Measurements from ENCODE around the gene GARS1. TPM values are rescaled to one million over a fixed set of nuclear protein-coding genes. Genes with fewer than 3 reads are reported as not detected.
"Not testable (repeated sequence)": the region's sequence is repeated elsewhere in the genome, so short reads cannot be mapped to it uniquely, and the experiment has no call there.

GARS1 gene
- total RNA-seq, 1 donor from 2014 or later, result 68.1 TPM

DNA sequence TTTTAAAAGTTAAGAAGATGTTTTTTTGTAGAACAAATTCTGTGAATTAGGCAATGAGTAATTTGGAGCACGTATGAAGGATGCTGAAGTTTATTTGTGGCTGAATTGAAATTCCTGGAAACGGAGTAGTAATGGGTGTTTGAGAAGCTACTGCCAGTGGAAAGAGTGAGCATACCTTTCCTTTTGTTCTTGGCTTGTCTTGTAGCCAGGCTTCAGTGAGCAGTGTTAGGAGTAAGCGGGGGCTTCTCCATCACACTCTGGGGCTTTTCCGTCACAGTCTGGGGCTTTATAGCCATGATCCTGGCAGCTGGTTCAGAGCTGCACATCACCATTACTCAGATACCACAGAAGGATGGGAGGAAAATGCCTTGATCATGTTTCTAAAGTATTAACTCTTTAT lies 32.3 kb downstream of the GARS1 start:
- DNase-seq (ENCODE audit: low spot score), result no peak

DNA sequence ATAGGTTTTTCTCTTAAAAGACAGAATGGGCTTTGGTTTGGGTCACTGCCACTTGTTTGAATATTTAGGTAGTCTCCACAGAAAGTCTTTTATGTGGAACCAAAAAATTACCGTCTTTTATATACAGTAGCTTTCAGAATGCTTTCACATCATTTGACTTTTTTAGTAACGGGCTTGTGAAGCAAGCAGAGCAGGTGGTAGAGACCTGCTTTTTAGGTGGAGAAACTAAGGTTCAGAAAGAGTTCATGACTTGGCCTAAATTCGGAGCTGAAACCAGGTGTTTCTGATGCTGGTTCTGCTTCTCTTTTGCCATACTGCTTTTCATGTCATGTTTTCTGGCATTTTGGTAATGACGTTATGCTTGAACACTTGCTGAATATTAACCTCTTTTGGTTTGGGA lies 36.3 kb downstream of the GARS1 start:
- no peak for DNase-seq (ENCODE audit: low spot score)

DNA sequence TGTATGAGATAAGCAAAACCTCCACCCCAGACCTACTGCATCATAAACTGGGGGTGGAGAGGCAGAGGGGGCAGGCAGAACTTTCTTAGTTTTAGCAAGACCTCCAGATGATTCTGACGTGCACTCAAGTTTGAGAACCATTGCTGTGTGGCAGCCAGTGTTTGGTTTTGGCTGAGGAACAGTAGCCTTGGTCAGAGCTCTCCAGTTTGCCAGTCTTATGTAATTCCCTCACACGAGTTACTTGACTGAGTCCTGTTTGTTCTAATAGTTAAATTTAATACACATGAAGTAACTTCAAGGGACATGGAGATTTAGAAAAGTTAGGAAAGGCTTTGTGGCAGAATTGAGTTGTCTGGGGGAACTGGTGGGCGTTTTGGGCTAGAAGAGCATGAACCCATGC lies 38.5 kb downstream of the GARS1 start:
- no peak for DNase-seq (ENCODE audit: low spot score)

DNA sequence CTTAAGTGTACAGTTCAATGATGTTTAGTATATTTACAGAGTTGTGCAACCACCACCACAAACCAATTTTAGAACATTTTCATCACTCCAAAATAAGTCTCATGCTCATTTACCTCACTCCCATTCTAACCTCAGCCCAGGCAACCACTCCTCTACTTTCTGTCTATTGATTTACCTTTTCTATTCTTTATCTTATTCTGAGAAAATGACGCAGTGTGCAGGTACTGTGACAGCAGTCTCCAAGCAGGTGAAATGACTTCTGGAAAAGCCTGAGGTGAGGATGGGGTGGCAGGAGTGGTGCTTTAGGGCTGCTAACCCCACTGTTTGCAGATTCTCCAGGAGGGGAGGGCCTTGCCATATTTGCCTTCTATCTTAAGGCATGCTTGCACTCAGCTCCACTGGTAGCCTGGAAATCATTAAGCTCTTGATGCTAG lies 39.5 kb downstream of the GARS1 start:
- no peak for DNase-seq (ENCODE audit: low spot score)

DNA sequence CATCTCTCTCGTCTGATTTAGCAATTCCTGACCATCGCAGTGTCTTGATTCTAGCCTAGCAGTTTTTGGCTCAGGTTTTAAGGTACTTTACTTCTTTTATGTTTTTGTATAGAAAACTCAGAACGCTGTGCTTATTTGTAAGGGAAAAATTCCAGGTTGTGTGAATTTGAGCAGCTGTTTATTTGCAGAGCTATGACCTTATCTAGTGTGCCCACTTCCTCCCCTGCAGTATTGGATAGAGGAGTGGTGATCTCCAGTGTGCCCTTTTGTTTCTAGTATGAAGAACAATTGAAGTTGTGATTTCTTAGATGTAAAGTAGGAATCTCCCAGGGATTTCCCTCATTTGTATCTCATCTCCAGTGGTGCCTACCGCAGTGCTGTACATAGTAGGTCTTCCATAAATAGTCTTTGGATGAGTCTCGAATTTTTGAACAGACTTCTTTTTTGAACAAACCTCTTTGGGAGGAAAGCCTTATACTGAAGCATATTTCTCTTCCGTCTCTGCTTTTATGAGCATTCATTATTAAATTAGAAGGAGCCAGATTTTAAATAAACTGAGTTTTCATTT lies 40.0 kb downstream of the GARS1 start:
- no peak for DNase-seq (ENCODE audit: low spot score)

DNA sequence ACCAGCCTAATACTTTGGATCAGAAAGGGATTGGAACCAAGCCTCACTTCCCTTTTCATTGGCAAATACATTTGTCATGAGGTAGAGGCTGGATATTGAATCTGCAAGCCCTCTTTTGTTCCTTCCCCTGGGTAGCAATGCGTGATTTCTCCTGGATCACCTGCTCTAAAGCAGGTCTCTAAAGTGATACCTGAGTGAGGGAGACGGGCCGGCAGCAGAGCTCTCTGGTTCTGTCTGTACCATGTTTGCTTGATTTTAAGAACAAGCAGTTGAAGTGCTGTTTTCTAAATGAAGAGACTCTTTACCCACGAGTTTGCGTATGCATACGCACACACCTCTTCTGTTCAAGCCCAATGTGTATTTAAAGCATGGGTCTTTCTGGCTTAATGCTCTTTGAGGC lies 41.1 kb downstream of the GARS1 start:
- DNase-seq (ENCODE audit: low spot score), result no peak

DNA sequence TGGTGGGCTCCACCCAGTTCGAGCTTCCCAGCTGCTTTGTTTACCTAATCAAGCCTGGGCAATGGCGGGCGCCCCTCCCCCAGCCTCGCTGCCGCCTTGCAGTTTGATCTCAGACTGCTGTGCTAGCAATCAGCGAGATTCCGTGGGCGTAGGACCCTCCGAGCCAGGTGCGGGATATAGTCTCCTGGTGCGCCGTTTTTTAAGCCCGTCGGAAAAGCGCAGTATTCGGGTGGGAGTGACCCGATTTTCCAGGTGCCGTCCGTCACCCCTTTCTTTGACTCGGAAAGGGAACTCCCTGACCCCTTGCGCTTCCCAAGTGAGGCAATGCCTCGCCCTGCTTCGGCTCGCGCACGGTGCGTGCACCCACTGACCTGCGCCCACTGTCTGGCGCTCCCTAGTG lies 47.6 kb downstream of the GARS1 start:
- not testable (repeated sequence) for DNase-seq (ENCODE audit: low spot score)

DNA sequence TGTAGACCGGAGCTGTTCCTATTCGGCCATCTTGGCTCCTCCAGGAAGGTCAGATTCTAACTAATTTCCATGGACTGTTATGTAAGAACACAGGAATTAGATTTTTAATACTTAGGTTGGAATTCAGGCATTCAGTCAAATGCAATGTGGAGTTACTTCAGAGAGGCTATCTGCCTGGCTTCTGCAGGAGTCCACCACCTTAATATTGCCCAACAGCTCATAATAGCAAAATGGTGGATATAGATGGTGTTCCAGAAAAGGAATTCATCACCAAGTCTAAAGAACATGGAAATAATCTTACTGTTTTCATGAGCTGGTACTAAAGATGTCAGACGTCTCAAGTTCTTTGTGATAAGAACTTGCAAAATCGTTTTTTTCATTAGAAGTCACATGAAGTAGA lies 48.1 kb downstream of the GARS1 start:
- DNase-seq (ENCODE audit: low spot score), result no peak

DNA sequence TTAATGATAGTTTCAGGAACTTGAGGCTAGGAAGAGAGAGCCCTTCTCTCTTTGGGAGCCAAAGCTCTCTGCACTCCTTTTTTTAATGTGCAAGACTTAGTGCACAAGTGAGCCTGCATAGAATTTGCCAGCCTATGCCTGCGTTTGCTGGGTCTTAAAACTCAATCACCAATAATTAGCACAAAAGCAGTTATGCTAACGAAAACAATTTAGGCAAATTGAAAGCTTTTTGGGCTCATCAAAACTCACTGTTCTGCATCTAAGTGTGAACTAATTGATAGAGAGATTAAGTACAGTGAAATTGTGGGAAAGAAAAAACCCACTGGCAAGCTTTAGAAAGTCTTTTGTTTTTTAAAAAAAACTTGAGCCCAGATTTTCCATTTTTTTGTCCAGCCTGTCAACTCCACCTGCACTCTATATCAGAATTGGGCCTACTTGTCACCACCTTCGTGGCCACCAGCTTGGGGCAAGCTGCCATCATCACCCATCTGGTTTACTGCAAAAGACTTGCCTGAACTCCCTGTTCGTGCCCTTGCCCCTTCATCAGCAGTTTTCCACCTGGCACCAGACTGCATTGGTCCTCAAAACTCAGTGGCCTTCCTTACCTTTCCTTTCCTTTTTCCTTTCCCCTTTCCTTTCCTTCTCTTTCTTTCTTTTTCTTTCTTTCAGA lies 49.7 kb downstream of the GARS1 start:
- no peak for DNase-seq (ENCODE audit: low spot score)

DNA sequence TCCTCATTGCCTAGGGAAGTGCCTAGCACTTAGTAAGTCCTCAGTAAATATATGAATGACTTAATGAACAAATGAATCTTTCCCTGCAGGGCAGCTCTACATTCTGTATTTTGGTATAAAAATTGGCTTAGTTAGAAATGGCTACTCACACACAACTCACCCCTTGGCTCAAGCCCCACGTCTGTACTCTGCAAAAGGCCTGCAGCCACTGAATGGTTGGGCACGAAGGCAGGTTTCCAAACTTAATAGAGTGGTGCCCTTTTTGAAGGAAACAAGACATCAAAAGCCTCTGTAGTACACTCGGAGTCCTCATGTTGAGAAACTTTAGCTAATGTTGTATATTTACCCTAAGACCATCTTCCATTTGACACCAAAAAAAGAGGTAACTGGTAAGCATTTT lies 51.0 kb downstream of the GARS1 start:
- no peak for DNase-seq (ENCODE audit: low spot score)

DNA sequence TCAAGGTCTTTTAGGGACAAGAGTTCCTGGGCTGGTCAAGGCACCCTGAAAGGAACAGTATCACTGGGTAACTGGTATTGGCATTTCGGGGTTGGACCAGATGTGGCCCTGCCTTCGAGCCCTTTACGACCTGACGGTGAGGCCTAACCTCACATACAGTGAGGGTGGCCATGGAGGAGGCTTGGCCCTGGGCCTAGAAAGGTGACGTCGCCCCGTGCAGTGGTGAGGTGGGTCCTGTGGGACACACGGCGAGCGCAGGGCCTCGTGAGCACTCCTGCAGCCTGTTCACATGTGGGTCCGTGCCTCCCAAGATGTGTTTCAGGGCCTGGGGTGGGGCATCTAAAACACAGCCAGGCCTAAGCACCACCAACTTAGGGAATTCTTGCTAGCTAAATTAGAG lies 51.5 kb downstream of the GARS1 start:
- DNase-seq (ENCODE audit: low spot score), result no peak

DNA sequence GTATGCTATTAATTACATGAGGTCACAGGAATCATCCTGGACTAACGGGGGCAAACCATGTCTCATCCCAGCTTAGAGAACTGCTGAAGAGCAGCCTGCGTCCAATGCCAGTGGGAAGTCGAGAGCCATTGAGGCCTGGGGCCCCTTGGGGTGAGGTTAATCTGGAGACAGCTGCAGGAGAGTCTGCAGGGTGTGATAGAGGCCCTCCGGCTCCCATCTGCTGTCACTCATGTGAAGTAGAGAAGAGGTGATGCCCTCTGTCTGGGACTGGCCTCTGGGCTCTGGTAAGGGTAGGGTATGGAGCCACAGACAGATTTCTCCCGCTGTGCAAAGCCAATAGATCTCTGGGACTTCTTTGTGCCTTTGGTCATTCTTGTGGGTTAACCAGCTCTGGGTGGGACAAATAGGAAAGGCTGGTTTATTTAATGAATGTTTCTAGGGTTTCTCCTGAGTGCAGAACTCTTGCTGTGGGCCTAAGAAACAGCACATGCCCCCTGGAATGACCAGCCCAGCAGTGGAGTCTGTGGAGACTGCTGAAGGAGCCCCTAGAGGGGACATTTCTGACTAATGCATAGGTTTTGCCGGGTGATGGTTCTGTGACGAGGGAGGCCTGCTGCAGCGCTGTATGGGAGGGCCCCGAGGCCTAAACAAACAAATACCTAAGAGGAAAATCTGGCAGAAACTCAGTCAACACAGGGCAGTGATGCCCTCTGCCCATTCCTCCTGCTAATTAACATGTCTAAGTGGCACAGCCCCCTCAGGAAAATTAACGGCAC lies 53.1 kb downstream of the GARS1 start:
- no peak for DNase-seq (ENCODE audit: low spot score)

DNA sequence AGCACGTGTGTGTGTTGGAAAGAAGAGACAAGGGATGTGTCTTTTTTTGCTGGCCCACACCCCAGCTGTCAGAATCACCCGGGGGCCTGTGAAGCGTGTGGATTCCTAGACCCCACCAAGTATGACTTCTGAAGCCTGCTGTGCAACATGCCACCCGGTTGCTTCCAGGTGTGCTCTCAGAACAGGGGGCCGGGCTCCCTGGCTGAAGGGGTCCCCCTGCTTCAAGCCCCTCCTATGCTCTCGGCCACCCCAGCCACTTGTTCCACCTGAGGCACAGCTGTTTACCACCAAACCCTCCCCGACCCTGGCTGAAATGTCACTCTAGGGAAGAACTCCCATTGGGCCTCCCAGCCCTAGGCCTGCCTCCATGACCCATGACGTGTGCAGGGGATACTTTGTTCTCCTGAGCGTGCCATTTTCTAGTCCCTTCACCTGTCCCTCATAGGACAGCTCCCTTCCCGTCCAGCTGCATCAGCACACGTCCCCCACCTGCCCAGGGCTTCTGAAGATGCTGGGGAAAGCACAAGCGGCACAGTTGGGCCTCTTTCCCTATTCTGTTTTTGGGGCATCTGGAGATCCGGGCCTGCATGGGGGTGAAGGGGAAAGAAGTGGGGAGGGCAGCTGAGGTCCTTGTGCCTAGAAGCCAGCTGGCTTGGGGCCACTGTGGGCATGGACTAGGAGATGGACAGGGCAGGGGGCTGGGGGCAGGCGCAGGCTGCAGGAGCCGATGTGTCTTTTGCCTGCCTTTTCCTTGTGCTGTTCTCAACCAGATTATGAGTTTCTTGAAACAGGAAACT lies 54.3 kb downstream of the GARS1 start:
- no peak for DNase-seq (ENCODE audit: low spot score)

DNA sequence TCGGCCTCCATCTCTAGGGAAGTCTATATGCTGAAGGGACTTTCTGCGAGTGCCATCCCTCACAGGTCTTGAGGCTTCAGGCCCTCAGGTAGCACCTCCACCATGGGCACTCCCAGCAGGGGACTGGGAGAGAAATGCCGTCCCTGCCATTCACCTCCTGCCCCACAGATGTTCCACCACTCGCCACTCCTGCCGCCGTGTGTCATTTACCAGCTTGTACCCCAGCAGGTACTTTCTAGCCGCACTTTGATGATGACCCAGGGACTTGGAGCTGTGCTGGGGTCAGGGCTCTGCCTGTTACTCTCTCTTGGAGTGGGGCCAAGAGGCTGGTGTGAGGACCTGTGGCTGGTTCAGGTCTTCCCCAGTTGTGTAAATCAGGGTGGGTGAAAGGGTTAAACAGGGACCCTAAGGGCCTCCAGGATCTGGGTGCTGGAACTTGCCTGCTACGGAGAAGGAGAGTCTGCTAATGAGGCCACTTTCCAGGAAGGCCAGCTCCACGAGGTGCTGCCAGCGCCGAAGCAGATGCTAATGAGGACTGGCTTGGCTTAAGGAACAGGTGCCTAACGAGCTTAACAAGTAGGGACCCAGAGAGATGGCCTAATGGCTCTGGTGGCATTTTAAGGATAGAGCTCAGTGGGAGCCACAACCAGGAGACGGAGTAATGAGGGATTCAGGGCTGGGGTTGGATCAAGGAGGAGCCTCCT lies 55.2 kb downstream of the GARS1 start:
- no peak for DNase-seq (ENCODE audit: low spot score)

DNA sequence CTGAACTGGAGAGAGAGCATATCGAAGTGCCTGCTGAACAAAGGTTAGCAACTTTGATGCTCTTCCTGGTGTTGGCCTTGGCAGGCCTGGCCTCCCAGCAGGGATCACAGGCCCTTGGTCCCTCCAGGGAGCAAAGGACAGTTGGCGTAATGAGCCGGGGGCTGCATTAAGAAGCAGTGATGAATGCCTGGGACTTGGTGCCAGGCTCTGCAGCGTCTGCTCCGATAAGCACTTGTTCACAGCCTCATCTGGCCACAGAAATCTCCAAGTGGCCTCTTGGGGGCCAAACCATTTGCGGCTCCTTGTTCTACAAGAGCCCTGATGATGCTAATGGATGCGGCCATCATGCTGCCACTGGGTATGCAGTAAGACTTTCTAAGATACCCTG lies 55.7 kb downstream of the GARS1 start:
- no peak for DNase-seq (ENCODE audit: low spot score)

DNA sequence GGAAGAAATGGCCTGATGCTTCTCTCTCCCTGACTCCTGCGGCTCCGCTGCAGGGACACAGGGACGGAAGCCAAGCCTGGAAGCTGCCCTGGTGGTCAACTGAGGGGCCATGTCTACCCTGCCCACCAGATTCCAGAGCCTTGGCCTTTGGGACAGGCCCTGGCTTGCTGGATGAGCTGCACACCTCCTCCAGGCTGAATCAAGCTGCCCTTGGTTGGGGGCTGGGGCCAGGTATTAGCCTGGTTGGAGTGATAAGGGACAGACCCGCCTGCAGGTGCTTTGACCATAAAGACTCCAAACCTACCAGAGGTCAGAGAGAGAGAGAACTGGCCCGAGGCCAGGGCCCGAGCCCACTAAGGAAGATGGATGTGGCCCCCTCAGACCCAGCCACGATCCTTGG lies 57.5 kb downstream of the GARS1 start:
- DNase-seq (ENCODE audit: low spot score), result no peak

DNA sequence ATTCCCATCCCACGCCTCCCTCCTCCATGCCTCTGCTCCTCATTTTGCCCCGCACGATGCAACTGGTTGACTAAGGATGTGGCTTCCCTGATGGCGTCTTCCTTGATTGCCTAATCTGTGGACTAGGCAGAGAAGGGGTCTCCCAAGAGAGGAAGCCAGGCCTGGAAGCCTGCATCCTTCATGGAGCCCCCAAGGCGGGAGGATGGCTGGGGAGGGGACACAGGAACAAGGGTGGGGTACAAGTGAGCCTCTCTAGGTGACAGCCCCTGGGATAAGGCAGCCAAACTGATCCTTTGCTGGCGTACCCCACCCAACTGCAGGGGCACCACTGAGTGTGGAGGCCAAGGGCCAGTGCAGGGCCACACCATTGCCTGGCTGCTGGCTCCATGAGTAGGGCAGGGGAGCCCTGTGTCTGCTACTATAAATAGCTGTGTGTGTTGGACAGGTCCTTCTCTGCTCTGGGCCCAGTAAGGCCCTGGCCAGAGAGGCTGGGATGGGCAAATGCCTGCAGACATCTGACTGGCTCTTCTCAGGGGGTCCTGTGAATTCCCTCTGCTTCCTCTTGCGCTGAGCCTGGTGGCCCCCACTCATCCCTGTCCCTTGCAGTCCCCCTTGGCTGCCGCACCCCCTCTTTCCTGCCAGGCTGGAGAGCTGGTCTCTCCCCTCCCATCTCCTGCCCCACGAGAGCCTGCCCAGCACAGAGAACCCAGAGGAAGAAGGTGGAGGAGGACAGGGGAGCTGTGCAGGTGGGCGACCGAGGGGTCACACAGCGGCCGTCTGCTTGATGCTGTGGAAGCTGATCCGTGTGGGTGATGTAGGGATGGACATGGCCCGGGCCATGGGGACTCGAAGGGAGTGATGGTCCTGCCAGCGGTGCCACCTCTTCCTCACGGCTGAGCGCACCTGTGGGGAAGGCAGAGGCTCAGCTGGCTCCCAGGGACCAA lies 58.3 kb downstream of the GARS1 start:
- no peak for DNase-seq (ENCODE audit: low spot score)

DNA sequence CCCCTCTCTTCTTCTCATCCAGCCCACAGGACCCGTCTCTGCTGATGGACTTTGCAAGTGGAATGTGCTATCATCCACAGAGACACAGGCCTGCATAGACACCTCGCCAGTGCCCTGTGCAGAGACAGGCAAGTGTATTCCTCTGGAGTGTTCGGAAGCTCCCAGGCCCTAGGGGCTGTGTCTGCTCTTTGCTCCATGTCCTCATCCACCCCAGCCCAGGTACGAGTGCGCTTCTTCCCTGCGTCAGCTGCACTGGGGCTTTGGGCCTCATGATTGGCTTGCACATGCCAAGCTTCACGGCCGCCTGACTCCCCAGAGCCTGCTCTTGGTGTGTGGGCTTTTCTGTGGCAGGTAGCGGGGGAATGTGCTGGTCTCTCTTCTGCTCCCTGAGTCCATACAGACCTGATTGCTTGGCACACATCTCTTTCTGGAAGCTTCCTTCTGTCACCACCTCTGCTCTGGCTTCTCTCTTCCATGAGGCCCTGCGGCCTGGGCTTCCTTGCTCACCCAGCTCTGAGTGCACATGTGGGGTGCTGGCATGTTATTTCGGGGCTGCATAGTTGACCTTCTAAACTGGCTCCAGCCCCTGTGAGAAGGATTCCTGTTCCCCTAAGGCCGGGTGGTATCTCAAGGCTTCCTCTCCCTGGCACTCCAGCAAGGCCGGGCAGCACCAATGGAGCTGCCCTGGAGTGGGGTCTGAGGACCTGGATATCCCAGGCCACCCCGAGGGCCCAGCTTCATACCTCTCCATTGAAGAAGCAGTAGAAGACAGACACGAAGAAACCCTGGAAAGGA lies 59.8 kb downstream of the GARS1 start:
- no peak for DNase-seq (ENCODE audit: low spot score)

DNA sequence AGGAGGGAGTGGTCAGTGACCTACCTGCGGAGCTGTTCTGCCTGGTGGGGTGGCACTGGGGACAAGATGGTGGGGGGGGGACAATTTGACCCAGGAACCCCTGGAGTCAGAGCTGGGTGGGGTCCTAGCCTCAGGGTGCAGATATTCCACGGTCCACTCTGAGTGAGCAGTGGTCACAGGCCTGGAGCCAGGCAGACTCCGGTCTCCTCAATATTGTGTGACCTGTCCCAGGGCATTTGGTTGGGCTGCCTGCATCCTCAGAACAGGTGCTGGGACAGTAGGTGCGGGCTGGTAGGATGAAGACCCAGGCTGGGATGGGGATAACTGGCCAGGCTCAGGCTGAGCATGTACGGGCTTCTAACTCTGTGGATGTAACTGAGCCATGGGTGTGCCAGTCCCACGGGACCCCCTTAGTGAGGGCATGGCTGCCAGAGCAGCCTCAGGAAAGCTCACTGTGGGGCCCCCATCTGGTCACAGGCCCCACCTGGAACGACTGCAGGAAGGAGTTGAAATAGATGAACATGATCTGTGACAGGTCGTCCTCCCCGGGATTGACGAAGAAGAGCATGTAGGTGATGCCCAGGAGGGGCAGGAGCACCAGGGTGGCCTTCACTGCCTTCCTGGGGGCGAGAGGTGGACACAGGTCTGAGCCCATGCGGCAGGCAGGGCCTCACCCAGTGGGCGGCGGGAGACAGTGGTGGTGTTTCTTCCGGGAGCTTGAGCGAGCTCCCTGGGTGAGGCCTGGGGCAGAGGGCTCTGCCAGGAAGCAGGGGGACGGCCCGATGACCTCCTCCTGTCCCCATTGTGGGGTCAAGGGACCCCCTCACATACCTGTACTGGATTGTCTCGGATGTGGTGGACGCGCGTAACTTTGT lies 60.7 kb downstream of the GARS1 start:
- DNase-seq (ENCODE audit: low spot score), result no peak

Measured in umbilical cord (tissue), 2 donors.